Stimulated activated CD8-positive, alpha-beta memory T cell treated with anti-CD3 and anti-CD28 coated beads, Interleukin-2, amount 100 ng/mL, for 1 hour (primary cell): ENCODE measurements around the gene NDST1.

Source experiments
- DNase-seq, 2 donors: peaks; one replicate each; pipeline ENCODE4 v3.0.0-alpha.2; 2020; ENCODE audit warnings: low read depth in 2 of 2

NDST1 gene

DNA sequence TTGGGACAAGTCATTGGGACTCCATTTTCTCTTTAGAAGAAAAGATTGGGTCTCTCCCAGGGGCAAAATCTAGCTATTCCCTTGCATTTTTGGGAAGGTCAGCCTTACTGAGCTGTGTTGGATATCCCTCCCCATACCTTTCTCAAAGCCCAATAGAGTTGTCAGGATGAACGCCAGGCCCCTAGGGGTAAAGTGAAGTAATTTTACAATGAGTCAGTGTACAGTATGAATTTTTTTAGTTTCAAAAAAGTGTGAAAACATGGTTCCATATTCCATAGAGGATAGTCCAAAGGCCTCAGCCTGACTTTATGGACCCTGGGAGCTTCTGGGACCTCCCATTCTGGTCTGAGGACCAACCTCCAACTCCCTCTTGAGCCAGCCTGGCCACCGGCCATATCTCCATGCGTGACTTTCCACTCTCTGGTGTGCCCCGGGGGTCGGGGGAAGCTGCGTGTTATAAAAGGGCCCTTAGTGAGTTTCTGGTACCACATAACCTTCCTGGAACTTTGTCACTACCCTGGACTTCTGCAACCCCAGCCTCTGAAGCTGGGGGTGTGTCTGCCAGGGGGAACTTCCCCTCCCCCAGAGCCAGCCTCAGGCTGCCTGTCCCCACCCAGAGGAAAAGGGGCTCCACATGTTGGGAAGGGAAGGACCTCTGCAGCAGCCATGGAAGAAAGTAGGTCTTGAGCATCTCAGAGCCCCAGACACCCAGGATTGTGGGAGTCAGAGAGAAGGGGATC, 80.1 kb downstream of the NDST1 start:
- no peak for DNase-seq

- DNase-seq: no peak
Measured at GRCh38 chr5:150588596-150588890, 80.6 kb downstream of the NDST1 start.

DNA sequence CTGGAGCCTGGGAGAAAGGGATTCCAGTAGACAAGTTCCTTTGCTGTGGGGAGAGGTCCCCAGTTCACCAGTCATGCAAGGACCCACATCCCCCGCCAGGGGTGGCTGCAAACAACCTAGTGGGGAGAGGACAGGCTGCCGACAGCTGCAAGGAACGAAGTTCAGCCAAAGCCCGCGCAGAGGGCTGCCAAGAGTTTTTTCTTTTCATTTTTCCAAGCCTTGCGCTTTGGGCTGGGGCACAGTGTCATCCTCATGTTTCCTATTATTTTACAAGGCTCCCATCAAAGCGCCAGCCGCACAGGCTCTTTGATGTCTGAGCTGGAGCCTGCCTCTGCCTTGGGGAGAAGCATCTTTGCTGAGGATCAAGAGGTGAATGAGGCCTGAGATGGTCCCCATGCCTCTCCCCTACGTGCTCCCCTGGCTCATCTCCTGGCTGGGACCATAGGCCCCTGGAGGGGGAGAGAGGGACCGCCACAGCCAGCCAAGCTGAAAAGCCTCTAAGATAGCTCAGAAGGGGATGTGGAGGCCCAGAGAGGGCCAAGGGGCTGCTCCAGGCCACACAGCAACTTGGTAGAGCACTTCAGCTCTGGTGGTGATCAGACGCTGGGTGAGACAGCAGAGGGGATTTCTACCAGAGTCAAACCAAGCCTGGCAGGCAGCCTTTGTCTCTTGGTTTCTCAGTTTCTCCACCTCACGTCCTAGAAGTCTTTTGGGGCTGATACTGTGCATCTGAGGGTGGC, 82.1 kb downstream of the NDST1 start:
- no peak for DNase-seq

DNA sequence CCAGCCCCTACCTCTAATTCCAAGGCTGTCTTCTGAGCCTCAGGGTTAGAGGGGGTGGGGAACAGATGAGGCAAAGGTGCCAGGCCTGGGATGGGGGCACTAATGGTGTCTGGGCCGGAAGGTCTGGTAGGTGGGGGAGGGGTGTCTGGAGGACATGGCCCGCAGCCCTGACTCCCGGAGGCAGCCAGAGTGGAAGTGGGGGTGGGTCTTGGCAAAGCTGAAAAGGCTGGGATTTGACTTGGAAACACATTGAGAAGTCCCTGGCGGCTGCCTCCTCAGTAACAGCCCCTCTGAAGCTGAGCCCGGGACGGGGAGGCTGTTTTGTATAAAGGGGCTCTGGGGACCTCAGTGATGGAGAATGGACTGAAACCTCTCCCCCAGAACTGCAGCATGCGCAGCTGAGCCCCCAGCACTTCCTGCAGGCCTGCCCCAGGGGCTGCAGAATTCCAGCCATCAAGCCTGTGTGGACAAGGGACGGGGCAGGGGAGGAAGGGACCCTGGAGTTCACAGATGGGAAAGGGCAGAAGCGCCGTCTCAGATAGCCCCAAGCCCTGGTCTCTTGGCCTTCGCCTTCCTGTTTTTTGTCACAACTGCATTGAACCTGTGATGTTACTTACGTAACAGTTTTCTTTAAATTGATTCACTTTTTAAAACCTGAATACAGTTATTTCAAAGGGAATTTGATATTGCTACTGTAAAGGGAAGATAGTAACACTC, 83.2 kb downstream of the NDST1 start:
- no peak for DNase-seq

GRCh38 chr5:150593593-150593992, 85.7 kb downstream of the NDST1 start:
- no peak for DNase-seq

GRCh38 chr5:150593996-150594395, 86.1 kb downstream of the NDST1 start:
- no peak for DNase-seq

- DNase-seq: no peak
Measured at GRCh38 chr5:150595466-150596031, 87.6 kb downstream of the NDST1 start.

- DNase-seq: no peak
Measured at GRCh38 chr5:150596313-150596712, 88.4 kb downstream of the NDST1 start.

DNA sequence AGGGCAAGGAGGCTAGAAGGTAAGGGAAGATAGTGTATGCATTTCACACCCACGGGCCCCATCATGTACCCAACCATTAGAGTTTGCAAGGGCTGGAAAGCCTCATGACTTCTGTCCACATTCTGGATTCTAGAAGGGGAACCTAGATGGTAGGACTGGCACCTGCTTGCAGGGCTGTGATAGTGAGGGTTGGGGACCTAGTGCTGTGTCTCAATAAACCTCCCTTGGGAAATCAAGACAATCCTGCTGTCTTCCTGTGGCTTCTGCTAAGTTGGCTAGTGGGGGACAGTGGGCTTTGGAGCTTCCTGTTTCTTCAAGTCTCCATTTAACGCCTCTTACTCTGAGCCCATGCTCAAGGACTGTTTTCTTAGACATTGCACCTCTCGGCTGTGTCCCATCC, 88.9 kb downstream of the NDST1 start:
- DNase-seq: no peak

DNA sequence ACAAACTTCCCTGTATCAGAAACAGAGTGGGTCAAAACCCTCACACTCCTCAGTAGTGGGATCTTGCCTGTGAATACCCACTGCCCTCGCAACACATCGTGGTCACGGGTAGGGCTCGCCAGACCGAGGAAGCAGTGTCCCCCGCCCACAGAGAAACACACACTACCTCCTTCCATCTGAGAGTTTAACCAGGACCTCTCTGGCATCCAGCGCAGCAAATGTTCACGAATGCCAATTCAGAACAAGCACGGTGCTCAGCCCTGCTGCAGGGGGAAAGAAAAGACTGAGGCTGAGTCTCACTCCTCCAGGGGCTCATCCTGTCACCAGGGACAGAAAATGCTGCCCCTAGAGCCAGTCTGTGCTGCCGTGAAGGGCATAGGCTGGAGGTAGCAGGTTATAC, 90.1 kb downstream of the NDST1 start:
- no peak for DNase-seq

DNA sequence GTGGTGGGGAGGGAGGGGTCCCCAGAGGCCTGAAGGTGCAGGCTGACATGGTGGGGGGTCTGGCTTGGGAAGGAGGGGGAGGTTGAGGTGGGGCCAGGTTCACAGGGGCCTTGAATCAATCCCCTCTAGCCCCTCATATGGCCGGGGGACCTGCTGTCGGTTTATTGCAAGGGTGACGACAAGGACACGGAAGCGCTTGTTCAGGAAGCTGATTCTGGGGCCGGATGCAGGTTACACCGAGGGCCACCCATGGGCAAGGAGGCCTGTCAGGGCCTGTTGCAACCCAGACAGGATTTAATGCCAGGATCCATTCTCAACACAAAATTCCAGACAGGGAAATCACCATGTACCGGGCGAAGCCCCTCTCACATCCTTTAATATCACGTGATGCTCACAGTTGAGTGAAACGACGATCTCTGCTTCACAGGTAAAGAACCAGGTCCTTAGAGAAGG, 90.9 kb downstream of the NDST1 start:
- DNase-seq: no peak

GRCh38 chr5:150599281-150599680, 91.3 kb downstream of the NDST1 start:
- no peak for DNase-seq

GRCh38 chr5:150599917-150600511, 92.1 kb downstream of the NDST1 start:
- no peak for DNase-seq

GRCh38 chr5:150600616-150601490, 92.9 kb downstream of the NDST1 start:
- no peak for DNase-seq

DNA sequence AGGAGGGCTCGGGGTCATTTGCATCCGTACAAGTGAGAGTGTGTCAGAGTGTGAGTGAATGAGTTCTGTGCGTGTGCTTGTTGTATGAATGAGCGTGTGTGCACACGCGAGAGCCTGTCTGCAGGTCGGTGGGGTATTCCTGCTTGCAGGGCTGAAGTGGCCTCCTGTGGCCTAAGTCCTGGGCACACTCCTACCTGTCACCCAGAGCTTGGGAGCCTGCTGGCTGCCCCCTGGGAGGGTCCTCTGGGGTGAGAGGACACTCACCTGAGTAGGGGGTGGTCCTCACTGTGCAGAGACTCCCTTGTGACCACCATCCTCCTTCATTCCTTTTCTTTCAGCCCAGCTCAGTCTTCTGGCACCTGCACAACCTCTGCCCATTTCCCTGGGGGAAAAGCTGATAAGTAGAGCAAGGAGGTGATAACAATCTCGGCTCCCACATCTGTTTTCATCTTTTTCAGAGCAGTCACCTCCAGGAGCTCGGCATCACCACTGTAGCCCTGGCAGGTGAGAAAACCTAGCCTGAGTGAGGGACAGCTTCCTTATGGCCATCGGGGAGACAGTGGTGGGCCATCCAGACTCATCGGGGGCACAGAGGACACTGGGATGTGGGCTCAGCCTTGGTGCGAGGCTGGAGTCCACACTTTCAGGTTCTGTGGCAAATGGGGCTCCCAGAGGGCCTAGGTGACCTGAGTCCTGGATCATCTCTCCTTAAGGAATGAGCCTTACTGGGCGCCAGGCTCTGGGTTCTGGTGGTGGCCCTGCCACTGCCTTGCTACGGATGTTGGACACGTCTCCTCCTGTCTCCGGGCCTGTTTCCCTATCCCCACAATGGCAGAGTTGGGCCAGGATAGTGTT, 93.8 kb downstream of the NDST1 start:
- no peak for DNase-seq

DNA sequence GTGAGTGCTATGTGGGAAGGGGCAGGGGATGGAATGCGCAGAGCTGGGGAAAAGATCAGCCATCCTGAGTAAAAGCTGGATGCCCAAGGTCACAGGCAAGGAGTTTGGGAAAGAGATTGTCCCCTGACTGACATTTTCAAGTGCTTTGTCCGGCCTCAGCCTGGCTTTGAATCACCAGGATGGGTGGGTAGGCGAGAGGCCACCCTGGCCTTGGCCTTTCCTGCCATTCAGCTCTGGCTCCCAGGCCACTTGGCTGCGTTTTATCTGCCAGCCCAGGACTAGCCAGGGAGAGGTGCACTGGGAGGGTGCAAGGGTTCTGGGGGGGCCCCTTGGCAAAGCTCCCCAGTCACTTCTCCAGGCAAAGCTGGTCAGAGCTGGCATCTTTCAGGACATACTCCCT, 95.1 kb downstream of the NDST1 start:
- DNase-seq: no peak

GRCh38 chr5:150603491-150603890, 95.6 kb downstream of the NDST1 start:
- no peak for DNase-seq

GRCh38 chr5:150604010-150604409, 96.1 kb downstream of the NDST1 start:
- DNase-seq: no peak

GRCh38 chr5:150604894-150605440, 97.0 kb downstream of the NDST1 start:
- DNase-seq: no peak

DNA sequence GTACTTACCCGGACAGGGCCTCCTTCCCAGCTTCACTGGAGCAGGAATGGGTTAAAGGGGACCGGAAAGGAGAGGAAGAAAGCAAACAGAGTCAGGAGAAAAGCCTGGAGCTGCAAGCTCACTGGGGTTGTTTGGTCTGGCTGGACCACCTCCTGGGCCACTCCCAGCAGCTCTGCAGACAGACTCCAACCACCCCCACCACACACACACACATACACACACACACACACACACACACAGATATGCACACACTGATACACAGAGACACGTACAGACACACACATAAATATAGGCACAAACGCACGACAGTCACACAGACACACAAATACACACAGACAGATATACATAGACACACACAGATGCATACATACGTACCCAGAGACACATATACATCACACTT, 97.6 kb downstream of the NDST1 start:
- DNase-seq: no peak
